8988T (cell line): ENCODE results near the gene CLK1.

Experiments used
- DNase-seq: peaks from one replicate; pipeline ENCODE4 v3.0.0; 2011

The CLK1 gene

GRCh38 chr2:200810252-200810997 lies 54.0 kb downstream of the CLK1 start:
- DNase-seq = no peak

- no peak for DNase-seq
Measured at GRCh38 chr2:200809506-200810251, 54.8 kb downstream of the CLK1 start.
